Heart left ventricle (tissue), 13 donors: Measurements from ENCODE around the gene CCDC175.

Source experiments
- CTCF ChIP-seq, 12 donors: fragments of 200-600 bp; sonication (generic) in 4 of 12; IDR thresholded peaks; one replicate each; pipeline versions ENCODE4 v1.5.0 to v1.8.0; 2018 to 2022; ENCODE audit warnings: antibody characterized with exemption in 12 of 12, mild to moderate bottlenecking in 5 of 12
- POLR2A ChIP-seq, 2 donors: fragments of 450-650 bp; IDR thresholded peaks; one replicate each; pipeline ENCODE4 v1.6.1; 2017; ENCODE audit warnings: antibody characterized with exemption in 2 of 2, mild to moderate bottlenecking in 2 of 2, moderate library complexity in 2 of 2
- donor health status: ischemic (EF 13 %, LVEDD 7.1; RV severe dilation, severe dysfunction).
- donor health status: DM: no; HTN: yes; CAD: no.
- donor health status: DM: no; HTN: no; CAD: no.
- donor health status: ischemic (EF 25% LVEDD 6.9; RV normal size, moderate dysfunction).
- donor health status: ischemic (EF 25% LVEDD 5.7; RV mildly dilated, moderate dysfunction).
- donor health status: ischemic (EF 35%, LVEDD 5.7; RV mildly dilated, moderate dysfunction).
- donor health status: nonischemic (EF 11% LVEDD 7.7; RV severe dilation, severe dysfunction).
- donor health status: DM: yes; HTN: yes; CAD: no.
- donor health status: PGD.
- donor health status: ischemic (EF 29% LVEDD 5.4; RV normal size, mild dysfunction).
- donor health status: nonischemic (EF 23%, LVEDD 6.1; RV moderate dilation, normal function).

- TF ChIP-seq CTCF (IDR thresholded peaks at IDR 0.05) (no peak), POLR2A (IDR thresholded peaks at IDR 0.05) (no peak)
These were observed 84.2 kb downstream of the CCDC175 start for GRCh38 chr14:59492384-59492783.
